ENCODE data around the gene PLPP6.

PLPP6 gene

GRCh38 chr9:4671737-4672136 lies 9.6 kb downstream of the PLPP6 start:
- Mint-ChIP-seq H3K4me3 (no peak overlapping the region), H3K9me3 (no peaks in the 10 kb centered on the region), H3K4me1 (peaks cover 26% of the 10 kb centered on the region), H3K36me3 (no peaks in the 10 kb centered on the region), H3K27ac (no peak overlapping the region)
- DNase-seq (ENCODE audit: low spot score in 2 of 2) (no peak), ATAC-seq (peak; percentile 73)

GRCh38 chr9:4674783-4675182 lies 12.7 kb downstream of the PLPP6 start:
- DNase-seq (ENCODE audit: low spot score in 2 of 2) (no peak), ATAC-seq (no peak)
- Mint-ChIP-seq H3K36me3 (no peaks in the 10 kb centered on the region), H3K4me3 (no peak overlapping the region), H3K4me1 (peaks cover 13% of the 10 kb centered on the region), H3K9me3 (no peaks in the 10 kb centered on the region), H3K27ac (no peak overlapping the region)

GRCh38 chr9:4677392-4677791 lies 15.3 kb downstream of the PLPP6 start:
- DNase-seq (ENCODE audit: low spot score in 2 of 2) (no peak), ATAC-seq (no peak)
- no peaks in the 10 kb centered on the region for H3K4me1 Mint-ChIP-seq
- H3K4me3 Mint-ChIP-seq = no peak overlapping the region
- no peak overlapping the region for H3K27ac Mint-ChIP-seq
- no peaks in the 10 kb centered on the region for H3K36me3 Mint-ChIP-seq
- no peaks in the 10 kb centered on the region for H3K9me3 Mint-ChIP-seq

- no peak overlapping the region for H3K27ac Mint-ChIP-seq
- H3K4me1 Mint-ChIP-seq = peaks cover 9% of the 10 kb centered on the region
- ATAC-seq (peak; percentile 48), DNase-seq (ENCODE audit: low spot score in 2 of 2) (peak in 1 of 2 donors; percentile 62)
- H3K36me3 Mint-ChIP-seq = no peaks in the 10 kb centered on the region
- H3K4me3 Mint-ChIP-seq = no peak overlapping the region
- H3K9me3 Mint-ChIP-seq = no peaks in the 10 kb centered on the region
Measured at GRCh38 chr9:4678679-4679267, 16.7 kb downstream of the PLPP6 start.

GRCh38 chr9:4679268-4680172 lies 17.4 kb downstream of the PLPP6 start, which contains the start of gene CDC37L1:
Gene CDC37L1 (plus strand): TSS chr9:4679569. CDS start chr9:4679768, 199 bp downstream.
- peaks cover 2% of the 10 kb centered on the region for H3K36me3 Mint-ChIP-seq
- H3K9me3 Mint-ChIP-seq = no peaks in the 10 kb centered on the region
- peaks cover 13% of the 10 kb centered on the region for H3K4me1 Mint-ChIP-seq
- DNase-seq (ENCODE audit: low spot score in 2 of 2) = peak; percentile 98 to 99
- no peak within 1 kb of the TSS for H3K4me3 Mint-ChIP-seq
- H3K27ac Mint-ChIP-seq = no peak within 1 kb of the TSS
- peak; percentile 98 for ATAC-seq

- no peak overlapping the region for H3K27ac Mint-ChIP-seq
- no peak for ATAC-seq
Measured at GRCh38 chr9:4680173-4680525, 18.1 kb downstream of the PLPP6 start.

GRCh38 chr9:4680750-4681149 lies 18.7 kb downstream of the PLPP6 start:
- DNase-seq (ENCODE audit: low spot score in 2 of 2) = no peak
- Mint-ChIP-seq H3K36me3 (peaks cover 14% of the 10 kb centered on the region), H3K4me3 (no peak overlapping the region), H3K9me3 (no peaks in the 10 kb centered on the region), H3K4me1 (peaks cover 19% of the 10 kb centered on the region), H3K27ac (no peak overlapping the region)
- no peak for ATAC-seq

More at GRCh38 chr9:4680173-4680525, 18.1 kb downstream of the PLPP6 start:
- Mint-ChIP-seq H3K4me1 (peaks cover 18% of the 10 kb centered on the region), H3K9me3 (no peaks in the 10 kb centered on the region), H3K4me3 (no peak overlapping the region), H3K36me3 (peaks cover 8% of the 10 kb centered on the region)
- DNase-seq (ENCODE audit: low spot score in 2 of 2) = no peak

- no peak for ATAC-seq
- Mint-ChIP-seq H3K4me3 (no peak overlapping the region), H3K36me3 (peaks cover 45% of the 10 kb centered on the region)
Measured at GRCh38 chr9:4684820-4685219, 22.7 kb downstream of the PLPP6 start.

GRCh38 chr9:4686112-4686511 lies 24.0 kb downstream of the PLPP6 start:
- no peak overlapping the region for H3K27ac Mint-ChIP-seq
- H3K4me3 Mint-ChIP-seq = no peak overlapping the region
- DNase-seq (ENCODE audit: low spot score in 2 of 2) (no peak), ATAC-seq (peak; percentile 72)
- peaks cover 50% of the 10 kb centered on the region for H3K36me3 Mint-ChIP-seq
- H3K9me3 Mint-ChIP-seq = no peaks in the 10 kb centered on the region
- peaks cover 48% of the 10 kb centered on the region for H3K4me1 Mint-ChIP-seq

More at GRCh38 chr9:4684820-4685219, 22.7 kb downstream of the PLPP6 start:
- H3K27ac Mint-ChIP-seq = no peak overlapping the region
- H3K4me1 Mint-ChIP-seq = peaks cover 35% of the 10 kb centered on the region
- no peaks in the 10 kb centered on the region for H3K9me3 Mint-ChIP-seq
- no peak for DNase-seq (ENCODE audit: low spot score in 2 of 2)

GRCh38 chr9:4686584-4686983 lies 24.5 kb downstream of the PLPP6 start:
- Mint-ChIP-seq H3K4me1 (peaks cover 53% of the 10 kb centered on the region), H3K27ac (no peak overlapping the region), H3K4me3 (no peak overlapping the region), H3K36me3 (peaks cover 50% of the 10 kb centered on the region), H3K9me3 (no peaks in the 10 kb centered on the region)
- DNase-seq (ENCODE audit: low spot score in 2 of 2) (no peak), ATAC-seq (no peak)

- no peaks in the 10 kb centered on the region for H3K9me3 Mint-ChIP-seq
- H3K4me3 Mint-ChIP-seq = no peak overlapping the region
- peaks cover 51% of the 10 kb centered on the region for H3K4me1 Mint-ChIP-seq
- DNase-seq (ENCODE audit: low spot score in 2 of 2) = no peak
- H3K36me3 Mint-ChIP-seq = peaks cover 64% of the 10 kb centered on the region
- no peak for ATAC-seq
- H3K27ac Mint-ChIP-seq = no peak overlapping the region
Measured at GRCh38 chr9:4689021-4689420, 26.9 kb downstream of the PLPP6 start.

- Mint-ChIP-seq H3K27ac (peak overlapping the region; percentile 49), H3K4me3 (no peak overlapping the region), H3K9me3 (no peaks in the 10 kb centered on the region), H3K4me1 (peaks cover 45% of the 10 kb centered on the region), H3K36me3 (peaks cover 67% of the 10 kb centered on the region)
- peak; percentile 93 for ATAC-seq
- DNase-seq (ENCODE audit: low spot score in 2 of 2) = no peak
Measured at GRCh38 chr9:4689687-4690104, 27.6 kb downstream of the PLPP6 start.

- Mint-ChIP-seq H3K4me3 (no peak overlapping the region), H3K4me1 (peaks cover 41% of the 10 kb centered on the region), H3K36me3 (peaks cover 64% of the 10 kb centered on the region), H3K9me3 (no peaks in the 10 kb centered on the region), H3K27ac (peak overlapping the region; percentile 49)
- no peak for DNase-seq (ENCODE audit: low spot score in 2 of 2)
- ATAC-seq = peak; percentile 48
Measured at GRCh38 chr9:4690144-4690543, 28.1 kb downstream of the PLPP6 start.

- ATAC-seq = peak; percentile 84
- no peak for DNase-seq (ENCODE audit: low spot score in 2 of 2)
- Mint-ChIP-seq H3K36me3 (peaks cover 58% of the 10 kb centered on the region), H3K4me1 (peaks cover 40% of the 10 kb centered on the region), H3K4me3 (no peak overlapping the region), H3K9me3 (no peaks in the 10 kb centered on the region), H3K27ac (no peak overlapping the region)
Measured at GRCh38 chr9:4691795-4692194, 29.7 kb downstream of the PLPP6 start.

GRCh38 chr9:4700091-4700490 lies 38.0 kb downstream of the PLPP6 start:
- peaks cover 18% of the 10 kb centered on the region for H3K4me1 Mint-ChIP-seq
- no peak for DNase-seq (ENCODE audit: low spot score in 2 of 2)

GRCh38 chr9:4700932-4701331 lies 38.8 kb downstream of the PLPP6 start:
- Mint-ChIP-seq H3K27ac (no peak overlapping the region), H3K36me3 (peaks cover 91% of the 10 kb centered on the region), H3K4me1 (peaks cover 16% of the 10 kb centered on the region)

More at GRCh38 chr9:4700091-4700490, 38.0 kb downstream of the PLPP6 start:
- Mint-ChIP-seq H3K27ac (no peak overlapping the region), H3K4me3 (no peak overlapping the region), H3K9me3 (no peaks in the 10 kb centered on the region), H3K36me3 (peaks cover 87% of the 10 kb centered on the region)
- ATAC-seq = no peak

More at GRCh38 chr9:4700932-4701331, 38.8 kb downstream of the PLPP6 start:
- Mint-ChIP-seq H3K4me3 (no peak overlapping the region), H3K9me3 (no peaks in the 10 kb centered on the region)
- DNase-seq (ENCODE audit: low spot score in 2 of 2) = no peak
- no peak for ATAC-seq
